ENCODE measurements around the gene MAPK10. TPM values are rescaled to one million over a fixed set of nuclear protein-coding genes. Genes with fewer than 3 reads are reported as not detected.

The MAPK10 gene
- total RNA-seq, 1 experiment from 2014 or later, result 6.8 TPM

DNA sequence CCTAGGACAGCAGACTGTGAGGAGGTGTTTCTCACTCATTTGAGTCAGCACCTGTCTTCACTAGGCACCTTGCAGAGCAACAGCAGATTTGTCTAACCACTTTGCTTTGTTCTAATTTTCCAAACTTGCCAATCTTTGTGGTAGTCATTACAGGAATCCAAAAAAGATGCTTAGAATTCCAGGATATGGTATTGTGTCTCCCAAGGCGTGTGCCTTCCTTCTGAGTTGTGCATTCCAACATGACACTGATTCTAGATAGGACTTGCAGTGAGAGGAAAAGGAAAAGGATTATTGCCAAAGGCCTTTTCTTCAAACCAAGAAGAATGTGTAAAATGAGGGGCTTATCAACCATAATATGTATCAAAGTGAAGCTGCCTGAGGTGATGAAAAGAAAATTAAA is 126.2 kb downstream of the MAPK10 start:
- ChIA-PET CTCF (no interaction called here), POLR2A (ENCODE audit: low non-redundant PET) (no interaction called here)
- intact Hi-C loops (cut with micrococcal nuclease; ENCODE audit: unreplicated experiment), result no loop called here
- Histone ChIP-seq H3K9me3 (ENCODE audit: low read depth, low read length, poor library complexity, severe bottlenecking) (no peaks in the 10 kb centered on the region), H3K4me1 (ENCODE audit: insufficient read depth, low read length, poor library complexity, severe bottlenecking) (no peaks in the 10 kb centered on the region), H3K27me3 (replicated peaks; ENCODE audit: insufficient read depth, low read depth, low read length, poor library complexity) (no peaks in the 10 kb centered on the region), H3K4me3 (ENCODE audit: low read depth, low read length, poor library complexity, severe bottlenecking) (no peak overlapping the region), H3K36me3 (ENCODE audit: insufficient read depth, low read length, poor library complexity, severe bottlenecking) (no peaks in the 10 kb centered on the region), H3K27ac (ENCODE audit: low read depth, low read length, poor library complexity, severe bottlenecking) (no peak overlapping the region)
- TF ChIP-seq, protein P1, sequence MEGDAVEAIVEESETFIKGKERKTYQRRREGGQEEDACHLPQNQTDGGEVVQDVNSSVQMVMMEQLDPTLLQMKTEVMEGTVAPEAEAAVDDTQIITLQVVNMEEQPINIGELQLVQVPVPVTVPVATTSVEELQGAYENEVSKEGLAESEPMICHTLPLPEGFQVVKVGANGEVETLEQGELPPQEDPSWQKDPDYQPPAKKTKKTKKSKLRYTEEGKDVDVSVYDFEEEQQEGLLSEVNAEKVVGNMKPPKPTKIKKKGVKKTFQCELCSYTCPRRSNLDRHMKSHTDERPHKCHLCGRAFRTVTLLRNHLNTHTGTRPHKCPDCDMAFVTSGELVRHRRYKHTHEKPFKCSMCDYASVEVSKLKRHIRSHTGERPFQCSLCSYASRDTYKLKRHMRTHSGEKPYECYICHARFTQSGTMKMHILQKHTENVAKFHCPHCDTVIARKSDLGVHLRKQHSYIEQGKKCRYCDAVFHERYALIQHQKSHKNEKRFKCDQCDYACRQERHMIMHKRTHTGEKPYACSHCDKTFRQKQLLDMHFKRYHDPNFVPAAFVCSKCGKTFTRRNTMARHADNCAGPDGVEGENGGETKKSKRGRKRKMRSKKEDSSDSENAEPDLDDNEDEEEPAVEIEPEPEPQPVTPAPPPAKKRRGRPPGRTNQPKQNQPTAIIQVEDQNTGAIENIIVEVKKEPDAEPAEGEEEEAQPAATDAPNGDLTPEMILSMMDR (conservative IDR thresholded peaks at IDR 0.05; ENCODE audit: low read depth, low read length), result no peak
- no peak for TF ChIP-seq EZH2 (IDR thresholded peaks at IDR 0.05; ENCODE audit: borderline replicate concordance, low read depth, low read length, poor library complexity, severe bottlenecking)
- BruUV-seq (replicated peaks), result no TSS peak
- no peak for DNase-seq (ENCODE audit: low spot score)

DNA sequence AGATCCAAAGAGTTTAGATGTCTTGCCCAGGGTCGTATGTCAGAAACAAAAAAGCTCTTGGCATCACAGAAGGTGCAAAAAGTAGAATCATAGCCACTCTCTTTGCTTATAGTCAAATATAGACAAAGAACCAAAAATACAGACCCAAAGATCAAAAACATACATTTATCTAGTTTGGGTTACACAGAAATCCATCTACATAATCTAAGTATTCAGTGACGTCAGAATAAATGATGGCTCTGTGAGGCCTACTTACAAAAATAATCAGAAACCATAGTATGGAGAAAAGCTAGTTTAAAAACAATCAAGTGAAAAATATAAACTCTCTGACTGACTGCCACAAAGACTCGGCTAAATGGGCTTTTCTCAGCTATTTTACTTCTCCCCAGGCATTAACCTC is 126.8 kb downstream of the MAPK10 start:
- Histone ChIP-seq H3K27ac (ENCODE audit: low read depth, low read length, poor library complexity, severe bottlenecking) (no peak overlapping the region), H3K27me3 (replicated peaks; ENCODE audit: insufficient read depth, low read depth, low read length, poor library complexity) (no peaks in the 10 kb centered on the region), H3K9me3 (ENCODE audit: low read depth, low read length, poor library complexity, severe bottlenecking) (no peaks in the 10 kb centered on the region), H3K36me3 (ENCODE audit: insufficient read depth, low read length, poor library complexity, severe bottlenecking) (no peaks in the 10 kb centered on the region), H3K4me1 (ENCODE audit: insufficient read depth, low read length, poor library complexity, severe bottlenecking) (no peaks in the 10 kb centered on the region), H3K4me3 (ENCODE audit: low read depth, low read length, poor library complexity, severe bottlenecking) (no peak overlapping the region)
- intact Hi-C loops (cut with micrococcal nuclease; ENCODE audit: unreplicated experiment), result no loop called here
- TF ChIP-seq EZH2 (IDR thresholded peaks at IDR 0.05; ENCODE audit: borderline replicate concordance, low read depth, low read length, poor library complexity, severe bottlenecking), result no peak
- TF ChIP-seq, protein P1 (conservative IDR thresholded peaks at IDR 0.05; ENCODE audit: low read depth, low read length), result no peak
- ChIA-PET POLR2A (ENCODE audit: low non-redundant PET) (no interaction called here), CTCF (no interaction called here)
- no TSS peak for BruUV-seq (replicated peaks)
- no peak for DNase-seq (ENCODE audit: low spot score)

DNA sequence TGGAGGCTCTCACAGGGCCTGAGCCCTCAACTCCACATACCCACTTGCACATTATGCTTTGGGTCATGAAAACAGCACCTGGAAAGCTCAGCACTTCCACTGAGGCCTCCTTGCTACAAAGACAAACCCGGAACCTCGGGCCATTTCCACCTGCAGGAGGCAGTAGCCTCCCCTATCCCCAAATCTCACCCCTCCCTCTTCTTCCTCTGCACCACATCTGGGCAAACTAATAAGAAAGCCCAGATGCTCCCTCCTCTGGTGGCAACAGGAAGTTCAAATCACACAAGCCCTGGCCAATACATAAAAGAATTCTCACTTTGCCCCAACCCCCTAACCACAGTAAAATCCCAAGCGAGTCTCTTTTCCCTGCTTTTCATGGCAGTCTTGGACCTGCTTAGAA is 136.4 kb downstream of the MAPK10 start:
- ChIA-PET CTCF (no interaction called here), POLR2A (ENCODE audit: low non-redundant PET) (no interaction called here)
- Histone ChIP-seq H3K27ac (ENCODE audit: low read depth, low read length, poor library complexity, severe bottlenecking) (no peak overlapping the region), H3K4me1 (ENCODE audit: insufficient read depth, low read length, poor library complexity, severe bottlenecking) (no peaks in the 10 kb centered on the region), H3K9me3 (ENCODE audit: low read depth, low read length, poor library complexity, severe bottlenecking) (no peaks in the 10 kb centered on the region), H3K27me3 (replicated peaks; ENCODE audit: insufficient read depth, low read depth, low read length, poor library complexity) (no peaks in the 10 kb centered on the region), H3K4me3 (ENCODE audit: low read depth, low read length, poor library complexity, severe bottlenecking) (no peak overlapping the region), H3K36me3 (ENCODE audit: insufficient read depth, low read length, poor library complexity, severe bottlenecking) (no peaks in the 10 kb centered on the region)
- no peak for TF ChIP-seq EZH2 (IDR thresholded peaks at IDR 0.05; ENCODE audit: borderline replicate concordance, low read depth, low read length, poor library complexity, severe bottlenecking)
- TF ChIP-seq, protein P1 (conservative IDR thresholded peaks at IDR 0.05; ENCODE audit: low read depth, low read length), result peak; percentile 59
- DNase-seq (ENCODE audit: low spot score), result peak; percentile 63
- intact Hi-C loops (cut with micrococcal nuclease; ENCODE audit: unreplicated experiment), result no loop called here
- BruUV-seq (replicated peaks), result no TSS peak
